Esophagus muscularis mucosa (tissue), 4 donors: ENCODE results near the gene PHF13. TPM values are rescaled to one million over a fixed set of nuclear protein-coding genes. Genes with fewer than 3 reads are reported as not detected.

Experiments
- DNase-seq: peaks from one replicate; pipeline ENCODE4 v3.0.0-alpha.2; 2017; ENCODE audit errors: extremely low spot score
- H3K27ac ChIP-seq, 4 donors: fragments of 200-600 bp; sonication (generic); replicated peaks in 1 of 4; 1 replicate in 3 of 4; 2 replicates in 1 of 4; pipeline ENCODE4 v1.5.1; 2016 to 2019; ENCODE audit warnings: mild to moderate bottlenecking in 1 of 4
- H3K27me3 ChIP-seq, 4 donors: fragments of 200-600 bp; sonication (generic); one replicate each; pipeline versions ENCODE4 v1.5.1 to v1.6.0; 2016 to 2019
- H3K36me3 ChIP-seq, 4 donors: fragments of 200-600 bp; sonication (generic); one replicate each; pipeline ENCODE4 v1.5.1; 2016 to 2019
- H3K4me1 ChIP-seq, 4 donors: fragments of 200-600 bp; sonication (generic); one replicate each; pipeline ENCODE4 v1.5.1; 2016 to 2019
- H3K4me3 ChIP-seq, 4 donors: fragments of 200-600 bp; sonication (generic); 1 replicate in 2 of 4; 2 replicates in 2 of 4; pipeline ENCODE4 v1.5.1; 2016 to 2019; ENCODE audit warnings: mild to moderate bottlenecking in 4 of 4, moderate library complexity in 1 of 4
- H3K9me3 ChIP-seq, 4 donors: fragments of 200-600 bp; sonication (generic); 1 replicate in 3 of 4; 2 replicates in 1 of 4; pipeline ENCODE4 v1.5.1; 2016 to 2019
- CTCF ChIP-seq, 3 experiments: fragments of 200-600 bp in 2 of 3; fragments of 450-650 bp in 1 of 3; sonication (generic) in 2 of 3; IDR thresholded peaks; one replicate each; pipeline ENCODE4 v1.5.1; 2017 to 2019; ENCODE audit warnings: antibody characterized with exemption in 3 of 3, mild to moderate bottlenecking in 2 of 3, moderate library complexity in 1 of 3
- EP300 ChIP-seq: sonication (generic); formaldehyde crosslinking; IDR thresholded peaks from one replicate; pipeline ENCODE4 v1.6.1; 2017; ENCODE audit warnings: antibody characterized with exemption
- POLR2A ChIP-seq: fragments of 450-650 bp; IDR thresholded peaks from one replicate; pipeline ENCODE4 v1.6.1; 2017; ENCODE audit warnings: antibody characterized with exemption, moderate library complexity, mild to moderate bottlenecking, low read depth
- POLR2AphosphoS5 ChIP-seq, 2 donors: sonication (generic); formaldehyde crosslinking; IDR thresholded peaks; one replicate each; pipeline ENCODE4 v1.6.1; 2017; ENCODE audit warnings: antibody characterized with exemption in 2 of 2
- WGBS: methylation state at CpG from one replicate; pipeline ENCODE4 v1.1.5; 2018; 5-methylcytosine and 5-hydroxymethylcytosine counted together
- intact Hi-C: fragments of 100-400 bp; cut with DNase I; formaldehyde crosslinking; loops from one replicate; pipeline ENCODE4 v1.15.1; 2023
- total RNA-seq, 4 donors: library from RNA; depleted of rRNA; stranded (reverse); fragments of >200 nt; gene quantifications; one replicate each; pipeline versions ENCODE4 v1.1.0 to v1.2.1, GENCODE V29; 2016

The PHF13 gene
- 10 to 100 TPM; 16.6 to 32.1 (median 27.9) TPM for total RNA-seq

GRCh38 chr1:6613361-6614018 is at the start of gene PHF13:
Gene PHF13 (plus strand): TSS chr1:6613731. CDS start chr1:6614067, 336 bp downstream.
- Histone ChIP-seq H3K27me3 (no peaks in the 10 kb centered on the region), H3K36me3 (peaks cover 0 to 16% (median 7%) of the 10 kb centered on the region in 4 donors), H3K9me3 (no peaks in the 10 kb centered on the region), H3K4me3 (peak within 1 kb of the TSS; percentile 91 to 100 (median 98)), H3K27ac (peak within 1 kb of the TSS; percentile 94 to 100 (median 99)), H3K4me1 (peaks cover 31 to 72% (median 68%) of the 10 kb centered on the region in 4 donors)
- DNase-seq: peak; percentile 100
- TF ChIP-seq CTCF (IDR thresholded peaks at IDR 0.05): peak in 1 of 3 experiments; percentile 0
- peak; percentile 51 for TF ChIP-seq POLR2A
- no peak for TF ChIP-seq EP300
- peak; percentile 84 to 91 for TF ChIP-seq POLR2AphosphoS5 (IDR thresholded peaks at IDR 0.05)
- intact Hi-C loops: no loop called here
- WGBS: 0% methylated on average over 9 of the region's 84 CpGs

- TF ChIP-seq EP300 (no peak), CTCF (IDR thresholded peaks at IDR 0.05) (no peak), POLR2AphosphoS5 (IDR thresholded peaks at IDR 0.05) (no peak)
- Histone ChIP-seq H3K4me1 (no peaks in the 10 kb centered on the region), H3K4me3 (no peak overlapping the region), H3K36me3 (no peaks in the 10 kb centered on the region), H3K27me3 (peaks cover 0 to 4% (median 0%) of the 10 kb centered on the region in 4 donors), H3K27ac (no peak overlapping the region), H3K9me3 (peaks cover 0 to 6% (median 3%) of the 10 kb centered on the region in 4 donors)
- intact Hi-C loops: no loop called here
- WGBS: 88% methylated on average over 11 of the region's 11 CpGs
- no peak for DNase-seq
Measured at GRCh38 chr1:6569033-6569432, 44.5 kb upstream of the PHF13 start.

GRCh38 chr1:6570100-6570499 is 43.4 kb upstream of the PHF13 start:
- intact Hi-C loops: no loop called here
- H3K4me3 ChIP-seq: no peak overlapping the region
- no peaks in the 10 kb centered on the region for H3K36me3 ChIP-seq
- H3K4me1 ChIP-seq: no peaks in the 10 kb centered on the region
- no peak overlapping the region for H3K27ac ChIP-seq
- TF ChIP-seq POLR2AphosphoS5 (IDR thresholded peaks at IDR 0.05) (no peak), CTCF (IDR thresholded peaks at IDR 0.05) (no peak), EP300 (no peak), POLR2A (no peak)
- peaks cover 0 to 6% (median 3%) of the 10 kb centered on the region in 4 donors for H3K9me3 ChIP-seq
- 76% methylated on average over 3 of the region's 3 CpGs for WGBS
- no peak for DNase-seq
- peaks cover 0 to 4% (median 0%) of the 10 kb centered on the region in 4 donors for H3K27me3 ChIP-seq

- Histone ChIP-seq H3K9me3 (peaks cover 0 to 6% (median 3%) of the 10 kb centered on the region in 4 donors), H3K36me3 (no peaks in the 10 kb centered on the region), H3K27ac (no peak overlapping the region), H3K4me3 (no peak overlapping the region), H3K27me3 (no peaks in the 10 kb centered on the region), H3K4me1 (no peaks in the 10 kb centered on the region)
- intact Hi-C loops: no loop called here
- 0% methylated on average over 1 of the region's 5 CpGs for WGBS
- DNase-seq: no peak
- TF ChIP-seq POLR2AphosphoS5 (IDR thresholded peaks at IDR 0.05) (no peak), POLR2A (no peak), CTCF (IDR thresholded peaks at IDR 0.05) (no peak), EP300 (no peak)
Measured at GRCh38 chr1:6570987-6571386, 42.5 kb upstream of the PHF13 start.
